GM21786 (cell line): ENCODE data around the gene NEGR1.
"Not testable (repeated sequence)": the region's sequence is repeated elsewhere in the genome, so short reads cannot be mapped to it uniquely, and the experiment has no call there.

ENCODE experiments used
- ATAC-seq: cut with Tn5 transposase; IDR thresholded peaks from one replicate; pipeline ENCODE4 v1.9.1; 2021; ENCODE audit not compliant: unreplicated experiment

The NEGR1 gene

DNA sequence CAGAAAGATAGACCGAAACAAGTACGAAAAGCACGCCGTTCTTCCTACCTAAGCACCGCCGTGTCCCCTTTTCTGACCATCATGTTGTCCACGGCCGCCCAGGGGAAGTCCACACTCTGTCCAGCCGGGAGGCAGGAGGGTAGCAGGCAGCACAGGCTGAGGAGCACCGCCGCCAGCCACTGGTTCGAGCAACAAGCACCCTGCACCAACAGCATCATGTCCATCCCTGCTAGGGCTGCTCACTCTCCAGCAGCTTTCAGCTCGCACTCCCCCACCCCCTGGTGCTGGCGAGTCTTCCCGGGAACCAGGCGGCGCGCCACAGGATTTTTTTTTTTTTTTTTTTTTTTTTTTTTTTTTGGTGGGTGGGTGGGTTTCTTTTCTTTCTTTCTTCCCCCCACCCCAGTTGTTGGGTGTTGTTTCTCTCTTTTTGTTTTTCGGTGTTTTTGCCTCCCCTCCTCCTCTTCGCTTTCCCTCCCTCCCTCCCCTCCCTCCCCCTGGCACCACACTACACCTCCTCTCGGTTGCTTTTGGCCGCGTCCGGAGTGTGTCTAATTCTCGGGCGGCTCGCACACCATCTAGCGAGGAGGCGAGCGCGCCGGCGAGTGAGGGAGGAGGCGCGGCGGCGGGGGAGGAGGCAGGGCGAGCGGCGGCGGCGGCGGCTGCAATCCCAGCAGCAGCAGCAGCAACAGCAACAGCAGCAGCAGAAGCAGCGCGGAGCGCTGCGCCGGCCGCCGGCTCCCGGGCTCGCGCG, at the start of gene NEGR1:
Gene NEGR1, minus strand, starts transcription at position 269 of the 751 bp plus-strand sequence.
- peak; percentile 63 for ATAC-seq

DNA sequence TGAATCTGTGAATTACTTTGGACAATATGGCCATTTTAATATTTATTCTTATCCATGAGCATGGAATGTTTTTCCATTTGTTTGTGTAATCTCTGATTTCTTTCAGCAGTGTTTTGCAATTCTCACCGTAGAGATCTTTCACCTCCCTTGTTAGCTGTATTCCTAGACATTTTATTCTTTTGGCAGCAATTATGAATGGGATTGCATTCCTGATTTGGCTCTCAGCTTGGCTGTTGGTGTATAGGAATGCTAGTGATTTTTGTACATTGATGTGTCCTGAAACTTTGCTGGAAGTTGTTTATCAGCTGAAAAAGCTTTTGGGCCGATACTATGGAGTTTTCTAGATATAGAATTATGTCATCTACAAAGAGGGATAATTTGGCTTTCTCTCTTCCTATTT, 44.2 kb upstream of the NEGR1 start:
- no peak for ATAC-seq

DNA sequence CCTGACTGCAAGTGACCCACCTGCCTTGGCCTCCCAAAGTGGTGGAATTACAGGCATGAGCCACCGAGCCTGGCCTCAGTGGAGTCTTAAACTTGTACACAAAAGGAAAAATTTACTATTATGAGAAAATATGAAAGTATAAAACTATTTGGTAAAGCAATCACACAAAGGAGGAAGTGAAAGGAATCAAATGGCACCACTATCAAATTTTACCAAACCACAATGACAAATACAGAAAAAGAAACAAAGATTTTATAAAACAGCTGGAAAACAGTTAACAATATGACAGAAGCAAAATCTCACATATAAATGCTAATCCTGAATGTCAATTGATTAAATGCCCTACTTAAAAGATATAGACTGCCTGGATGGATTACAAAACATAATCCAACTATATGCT, 42.1 kb upstream of the NEGR1 start:
- ATAC-seq: no peak

DNA sequence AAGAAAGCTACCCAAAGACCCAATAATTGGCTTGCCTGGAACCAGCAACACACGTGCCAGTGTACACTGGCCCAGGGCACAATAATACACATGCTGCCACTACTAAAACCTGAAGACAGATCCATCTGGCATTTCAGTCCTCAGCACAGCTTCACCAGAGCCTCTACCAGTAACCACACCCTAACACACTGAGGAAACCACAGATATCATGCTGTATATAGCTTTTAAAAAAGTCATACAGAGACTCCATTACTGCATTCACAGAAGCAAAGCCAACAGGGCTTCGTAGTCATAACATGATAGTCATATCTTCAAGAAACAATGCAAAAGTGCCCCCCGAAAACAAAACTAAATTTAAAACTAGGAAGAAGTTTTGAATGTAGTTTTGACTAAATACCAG, 40.6 kb upstream of the NEGR1 start:
- peak; percentile 62 for ATAC-seq

DNA sequence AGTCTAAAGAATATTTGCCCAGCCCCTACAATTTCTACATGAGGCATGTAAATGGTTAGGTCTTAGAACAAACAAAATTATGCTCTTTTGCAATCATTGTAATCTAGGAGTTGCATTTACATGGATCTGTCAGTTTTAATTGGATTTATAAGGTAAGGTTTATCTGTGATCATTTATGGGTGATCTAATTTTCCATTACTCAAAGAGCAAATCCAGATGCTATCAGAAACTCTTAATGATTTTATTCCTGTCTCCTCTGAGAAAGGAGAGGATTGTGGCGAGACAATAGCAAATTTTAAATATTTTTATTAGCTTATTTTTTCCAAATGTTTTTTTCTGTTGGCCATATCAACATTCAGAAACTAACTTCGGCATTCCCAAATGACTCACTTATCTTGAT, 14.2 kb upstream of the NEGR1 start:
- no peak for ATAC-seq

DNA sequence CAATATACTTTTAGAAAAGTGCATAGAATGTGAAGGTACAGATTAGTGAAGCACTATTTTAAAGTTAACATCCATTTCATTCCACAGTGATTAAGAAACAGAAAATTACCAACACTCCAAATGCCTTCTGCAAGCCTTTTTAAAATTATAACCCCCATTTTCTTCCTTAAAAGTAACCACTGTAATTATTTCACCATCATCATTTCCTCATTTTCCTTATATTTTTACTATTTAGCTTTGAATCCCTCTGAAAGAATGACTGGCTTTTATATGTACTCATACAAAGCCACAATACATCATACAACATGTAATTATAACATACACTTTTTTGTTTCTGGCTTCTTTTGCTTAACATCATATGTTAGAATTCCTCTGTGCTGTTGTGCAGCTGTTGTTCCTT, 6.5 kb upstream of the NEGR1 start:
- no peak for ATAC-seq

DNA sequence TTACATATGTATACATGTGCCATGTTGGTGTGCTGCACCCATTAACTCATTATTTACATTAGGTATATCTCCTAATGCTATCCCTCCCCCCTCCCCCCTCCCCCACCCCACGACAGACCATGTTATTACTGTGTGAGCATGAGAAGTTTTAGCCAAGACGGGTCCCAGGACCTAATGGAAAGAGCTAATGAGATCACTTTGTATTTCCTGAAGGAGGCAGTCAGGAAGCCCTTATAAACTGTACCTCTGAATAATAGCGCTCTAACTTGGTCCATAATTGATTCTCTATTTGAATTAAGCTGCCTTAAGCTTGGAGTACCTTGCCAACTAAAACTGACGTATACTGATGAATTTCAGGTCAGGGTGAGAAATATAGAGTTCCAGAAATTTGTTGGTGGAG, 4.1 kb upstream of the NEGR1 start:
- ATAC-seq: no peak

DNA sequence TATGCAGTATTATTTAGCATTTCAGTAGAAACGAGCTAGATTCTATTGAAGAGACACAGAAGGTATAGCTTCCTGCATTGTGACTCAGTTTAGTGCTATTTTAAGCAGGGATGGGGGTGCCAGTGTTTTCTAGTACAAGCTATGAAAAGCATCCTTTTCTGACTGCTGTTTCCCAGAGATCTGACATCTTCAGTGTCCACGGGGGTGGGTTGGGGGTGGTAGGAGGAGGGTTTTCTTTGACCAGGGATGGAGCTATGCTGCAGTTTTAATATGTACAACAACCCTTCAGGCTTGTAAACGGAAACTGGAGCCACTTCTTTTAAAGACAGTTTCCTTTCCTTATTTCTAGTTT, 2.7 kb upstream of the NEGR1 start:
- ATAC-seq: no peak

DNA sequence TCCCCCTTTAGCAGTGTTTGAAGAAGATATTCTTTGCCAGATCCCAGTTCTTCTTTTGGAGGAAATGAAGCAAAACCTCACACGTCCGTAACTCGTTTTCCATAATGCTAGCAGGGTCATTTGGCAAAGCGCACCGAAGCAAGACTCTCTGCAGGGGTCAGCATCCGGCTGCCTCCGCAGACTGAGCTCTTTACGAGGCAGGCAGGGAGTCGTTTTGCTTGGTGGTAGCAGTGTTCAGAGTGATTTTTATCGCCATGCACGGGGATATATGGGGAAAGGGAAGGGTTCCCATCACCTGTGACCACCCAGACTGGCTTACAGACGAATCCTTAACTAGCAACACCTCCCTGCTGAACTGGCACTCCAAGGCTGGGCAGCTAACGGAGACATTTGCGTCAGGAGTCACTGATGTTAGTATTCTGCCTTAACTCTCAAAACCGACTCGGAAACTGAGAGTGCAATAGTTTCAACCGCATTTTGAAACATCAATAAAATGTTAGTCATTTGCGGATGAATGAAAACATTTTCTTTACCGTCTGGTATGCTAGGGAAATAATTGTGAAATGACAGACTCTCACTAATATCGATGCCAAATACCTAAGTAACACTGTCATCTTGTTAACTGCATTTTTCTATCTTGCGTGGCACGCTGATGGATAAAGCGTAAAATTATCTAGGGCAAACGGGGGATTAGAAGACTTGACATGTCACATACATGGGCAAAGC, 2.2 kb upstream of the NEGR1 start:
- peak; percentile 63 for ATAC-seq

DNA sequence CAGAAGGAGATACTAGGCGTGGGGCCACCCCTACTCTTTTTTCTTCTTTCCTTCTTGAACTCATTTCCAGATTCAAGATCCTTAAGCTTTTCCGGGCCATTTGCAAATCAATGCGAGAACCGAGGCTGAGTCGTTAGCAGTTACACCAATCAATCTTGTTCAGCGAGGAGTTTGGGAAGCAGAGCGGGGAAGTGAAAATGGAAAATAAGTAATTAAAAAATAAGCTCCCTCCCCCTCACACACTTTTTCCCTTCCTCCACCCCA, 1.7 kb upstream of the NEGR1 start:
- no peak for ATAC-seq

DNA sequence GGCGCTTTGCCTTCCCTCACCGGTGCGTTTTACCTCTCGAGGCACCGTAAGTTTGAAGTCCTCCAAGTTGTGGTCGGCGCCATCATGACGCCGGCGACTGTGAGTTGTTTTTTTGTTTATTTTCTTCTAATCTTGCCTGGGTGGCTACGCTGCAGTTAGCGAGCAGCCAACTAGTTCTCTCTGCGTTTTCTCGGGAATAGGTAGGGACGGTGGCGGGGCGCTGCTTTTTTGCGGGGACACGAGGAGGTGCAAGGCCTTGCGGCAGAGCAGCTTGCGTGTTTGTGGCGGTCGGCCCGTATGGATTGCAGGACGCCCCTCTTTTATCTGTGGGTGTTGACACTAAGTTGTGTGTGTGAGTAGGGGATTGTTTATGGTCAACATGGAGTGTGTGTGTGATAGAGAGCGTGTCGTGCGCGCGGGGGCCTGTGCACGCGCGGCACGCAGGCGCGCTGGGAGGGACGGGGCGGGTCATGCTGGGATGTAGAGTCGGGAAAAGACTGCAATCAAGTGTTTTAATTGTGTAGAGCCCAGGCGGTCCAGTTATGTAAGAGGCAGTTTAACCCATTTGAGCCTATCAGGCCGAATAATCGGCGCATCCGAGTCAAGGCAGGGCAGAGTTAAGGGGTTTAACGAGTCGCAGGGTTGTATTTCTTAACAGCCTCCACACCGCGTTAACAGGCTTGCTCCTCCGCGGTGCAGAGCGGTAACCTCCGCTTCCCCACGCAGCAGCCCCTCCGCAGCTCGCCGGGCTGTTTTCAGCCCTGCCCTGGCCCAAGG, 1.2 kb upstream of the NEGR1 start:
- ATAC-seq: no peak

DNA sequence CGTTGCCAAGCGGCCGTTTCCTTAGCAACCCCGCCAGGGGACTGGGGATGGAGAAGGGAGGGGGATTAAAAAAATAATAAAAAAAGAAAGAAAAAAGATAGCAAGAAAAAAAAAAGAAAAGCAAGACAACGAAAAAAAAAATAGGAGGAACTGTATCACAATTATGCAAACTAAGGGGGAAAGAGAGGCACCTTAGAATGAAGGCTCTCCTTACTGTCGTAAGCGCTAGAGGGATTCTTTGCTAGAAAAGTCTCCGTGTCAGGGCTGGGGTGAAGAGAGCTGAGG, 625 bp upstream of the NEGR1 start:
- ATAC-seq: peak; percentile 18

DNA sequence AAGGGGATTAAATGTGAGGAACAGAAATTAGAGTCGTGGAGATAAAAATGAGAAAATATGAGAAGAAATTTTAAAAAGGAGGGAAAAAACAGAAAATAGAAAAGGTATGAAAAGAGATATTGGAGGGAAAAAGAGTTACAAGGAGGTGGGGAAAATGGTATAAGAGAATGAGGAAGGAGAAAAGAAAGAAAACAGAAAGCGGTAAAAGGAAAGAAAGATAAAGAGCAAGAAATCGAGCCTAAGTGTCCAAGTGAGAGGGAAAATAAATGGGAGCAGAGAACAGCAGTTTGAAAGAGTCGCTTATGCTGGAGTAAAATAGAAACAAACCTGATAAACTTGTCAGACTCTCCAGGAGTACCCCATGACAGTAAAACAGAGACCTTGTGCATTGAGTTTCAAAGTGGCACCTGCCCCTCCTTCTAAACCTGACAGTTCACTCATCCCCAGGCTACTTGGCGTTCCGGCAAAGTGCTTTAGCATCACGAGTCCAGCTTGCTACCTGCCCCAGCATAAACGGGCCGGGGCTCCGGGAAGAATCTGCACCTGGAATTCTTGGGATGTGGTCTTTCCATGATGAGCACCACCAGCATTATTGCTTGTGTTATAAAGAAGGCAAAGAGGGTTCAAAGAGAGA, 585 bp downstream of the NEGR1 start:
- no peak for ATAC-seq

DNA sequence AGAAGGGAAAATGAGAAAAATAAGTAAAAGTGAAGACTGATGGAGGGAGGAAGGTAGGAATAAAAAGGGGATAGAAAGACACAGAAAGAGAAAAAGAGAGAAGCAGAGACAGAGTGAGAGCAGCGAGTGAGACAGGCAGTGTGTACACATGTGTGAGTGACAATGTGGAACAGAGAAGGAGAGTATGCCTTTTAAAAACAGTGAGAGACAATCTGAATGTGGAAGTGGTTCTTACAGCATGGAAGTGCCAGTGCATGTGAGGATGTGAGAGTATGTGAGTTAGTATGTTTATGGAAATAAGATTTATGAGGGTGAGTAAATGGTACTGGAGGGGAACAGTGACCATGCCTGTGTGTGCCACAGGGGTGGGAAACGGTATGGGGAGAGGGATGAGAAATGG, 1.2 kb downstream of the NEGR1 start:
- no peak for ATAC-seq

DNA sequence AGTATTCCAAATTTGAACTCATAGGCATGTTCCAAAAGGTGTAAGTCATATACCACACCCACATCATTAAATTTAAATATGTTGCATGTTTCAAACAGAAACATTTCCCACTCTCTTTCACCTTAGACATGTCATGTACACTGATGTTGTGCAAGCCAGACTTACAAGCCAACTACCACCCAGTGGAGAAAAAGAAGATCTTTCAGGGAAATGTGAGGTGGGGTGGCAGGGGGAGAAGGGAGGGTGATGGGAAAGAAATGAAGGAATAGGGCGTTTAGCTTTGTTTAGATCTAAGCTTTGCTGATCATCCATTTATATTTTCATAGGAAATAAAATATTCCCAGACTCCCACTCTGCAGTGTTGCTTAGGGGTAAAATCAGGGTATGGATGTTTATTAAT, 1.6 kb downstream of the NEGR1 start:
- ATAC-seq: no peak

DNA sequence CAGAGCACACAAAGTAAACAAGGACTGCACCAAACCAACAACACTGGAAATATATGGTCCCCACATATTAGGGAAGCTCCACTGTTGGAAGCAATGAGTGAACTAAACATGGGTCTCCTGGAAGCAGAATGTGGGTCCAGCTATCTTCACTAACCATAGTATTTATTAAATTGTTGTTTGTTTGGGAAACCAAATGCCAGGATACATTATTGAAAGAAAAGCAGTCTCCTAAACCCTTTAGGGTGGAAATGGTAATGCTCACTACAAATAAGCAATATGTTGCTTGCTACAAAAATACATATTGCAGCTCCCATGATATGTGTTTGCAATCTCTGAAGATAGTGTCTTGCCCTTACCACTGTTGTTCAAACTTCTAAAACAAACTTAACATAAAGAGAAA, 2.2 kb downstream of the NEGR1 start:
- no peak for ATAC-seq

DNA sequence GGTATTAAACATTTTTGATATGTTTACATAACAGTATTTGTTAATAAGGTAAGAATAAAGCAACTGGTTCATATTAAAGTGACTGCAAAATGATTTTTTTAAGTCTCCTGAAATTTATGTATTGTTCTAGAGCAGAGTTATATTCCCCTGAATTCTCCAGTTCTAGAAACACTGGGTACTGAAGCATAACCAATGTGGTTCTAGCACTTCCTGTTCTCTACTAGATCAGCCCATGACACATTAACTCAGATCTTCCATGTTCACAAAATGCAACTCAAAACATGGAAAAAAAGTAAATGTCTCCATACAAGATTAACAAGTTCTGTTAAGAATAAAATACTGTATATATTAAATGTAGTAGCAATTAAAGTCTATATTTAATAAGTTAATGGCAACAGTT, 3.9 kb downstream of the NEGR1 start:
- ATAC-seq: no peak

DNA sequence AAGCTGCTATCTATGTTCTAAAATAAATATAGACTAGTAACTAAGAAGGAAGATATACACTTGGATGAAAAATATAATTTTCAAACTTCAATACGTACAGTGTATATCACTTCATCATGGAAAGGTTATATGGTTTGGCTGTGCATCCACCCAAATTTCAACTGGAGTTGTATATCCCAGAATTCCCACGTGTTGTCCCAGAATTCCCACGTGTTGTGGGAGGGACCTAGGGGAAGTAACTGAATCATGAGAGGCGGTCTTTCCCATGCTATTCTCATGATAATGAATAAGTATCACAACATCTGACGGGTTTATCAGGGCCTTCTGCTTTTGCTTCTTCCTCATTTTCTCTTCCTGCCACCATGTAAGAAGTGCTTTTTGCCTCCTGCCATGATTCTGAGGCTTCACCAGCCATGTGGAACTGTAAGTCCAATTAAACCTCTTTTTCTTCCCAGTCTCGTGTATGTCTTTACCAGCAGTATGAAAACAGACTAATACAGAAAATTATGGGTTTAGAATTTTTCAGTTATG, 10.7 kb downstream of the NEGR1 start:
- no peak for ATAC-seq

DNA sequence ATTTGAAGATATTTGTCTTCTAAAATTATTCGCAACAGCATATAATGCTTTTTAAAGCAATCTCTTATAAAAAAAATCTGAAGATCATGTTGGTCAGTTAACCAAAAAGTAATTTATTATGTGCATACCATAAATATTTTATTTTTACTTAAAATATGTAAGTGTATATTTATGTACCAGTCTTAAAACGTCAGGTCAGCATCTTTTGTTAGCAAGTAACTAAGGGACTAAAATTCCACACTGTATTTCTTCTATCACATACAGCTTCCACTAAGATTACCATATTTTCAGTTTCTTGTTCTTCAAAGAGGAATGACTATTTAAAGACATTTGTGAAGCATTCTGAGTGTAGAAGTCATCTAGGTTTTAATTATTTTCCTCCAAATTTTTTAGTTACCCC, 19.6 kb downstream of the NEGR1 start:
- no peak for ATAC-seq

DNA sequence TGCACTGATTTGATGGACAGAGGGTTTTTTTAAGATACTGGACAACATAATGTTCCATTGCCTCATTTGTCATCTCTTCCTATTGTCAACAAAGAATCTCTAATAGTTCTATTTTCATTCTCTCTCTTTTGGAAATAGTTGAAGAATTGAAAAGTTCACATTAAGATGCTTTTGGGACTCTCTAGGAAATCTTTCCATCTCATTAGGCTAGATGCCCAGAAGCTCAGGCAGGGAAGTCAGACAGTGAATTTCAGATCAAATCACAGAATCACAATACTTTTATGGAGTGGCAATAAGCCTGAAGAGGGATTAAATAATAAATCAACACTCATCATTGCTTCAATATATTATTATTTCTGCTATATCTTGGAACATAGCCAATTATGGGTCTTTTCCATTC, 29.2 kb downstream of the NEGR1 start:
- no peak for ATAC-seq

DNA sequence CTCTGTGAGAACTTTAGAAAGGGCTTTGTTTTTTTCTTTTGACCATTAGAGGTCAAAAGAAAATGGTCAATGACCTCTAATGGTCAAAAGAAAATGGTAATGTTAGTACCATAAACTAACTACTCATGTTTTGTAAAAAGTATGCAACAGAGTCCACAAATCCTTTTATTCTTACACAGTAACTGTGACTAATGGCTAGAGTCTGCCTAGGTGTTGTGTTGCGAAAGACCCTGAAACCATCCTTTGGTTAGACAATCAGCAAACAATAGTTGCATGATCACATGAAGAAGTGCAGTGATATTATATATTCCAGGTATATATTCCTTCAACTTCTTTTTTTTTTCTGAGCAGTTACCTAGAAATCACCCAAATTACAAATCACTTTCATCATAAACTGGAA, 40.9 kb downstream of the NEGR1 start:
- no peak for ATAC-seq

DNA sequence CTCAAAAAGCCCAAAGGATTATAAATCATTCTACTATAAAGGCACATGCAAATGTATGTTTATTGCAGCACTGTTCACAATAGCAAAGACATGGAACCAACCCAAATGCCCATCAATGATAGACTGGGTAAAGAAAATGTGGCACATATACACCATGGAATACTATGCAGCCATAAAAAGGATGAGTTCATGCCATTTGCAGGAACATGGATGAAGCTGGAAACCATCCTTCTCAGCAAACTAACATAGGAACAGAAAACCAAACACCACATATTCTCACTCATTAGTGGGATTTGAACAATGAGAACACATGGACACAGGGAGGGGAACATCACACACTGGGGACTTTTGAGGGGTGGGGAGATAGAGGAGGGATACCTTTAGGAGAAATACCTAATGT, 46.4 kb downstream of the NEGR1 start:
- not testable (repeated sequence) for ATAC-seq
